Osteocyte (in vitro differentiated cells): ENCODE measurements around the gene BAX. TPM values are rescaled to one million over a fixed set of nuclear protein-coding genes. Genes with fewer than 3 reads are reported as not detected.
"Not testable (repeated sequence)": the region's sequence is repeated elsewhere in the genome, so short reads cannot be mapped to it uniquely, and the experiment has no call there.

Experiments used
- DNase-seq: peaks from one replicate; pipeline ENCODE4 v3.0.0; 2021; ENCODE audit warnings: mixed read lengths; ENCODE audit not compliant: unreplicated experiment; ENCODE audit errors: extremely low spot score
- H3K27ac Mint-ChIP-seq: one replicate; pipeline ENCODE4 v1.8.0; 2021; ENCODE audit warnings: mild to moderate bottlenecking, mixed read lengths; ENCODE audit not compliant: unreplicated experiment
- H3K27me3 Mint-ChIP-seq: one replicate; pipeline ENCODE4 v1.8.0; 2021; ENCODE audit warnings: mixed read lengths; ENCODE audit not compliant: unreplicated experiment
- H3K36me3 Mint-ChIP-seq: one replicate; pipeline ENCODE4 v1.8.0; 2021; ENCODE audit warnings: mixed read lengths; ENCODE audit not compliant: unreplicated experiment
- H3K4me1 Mint-ChIP-seq: one replicate; pipeline ENCODE4 v1.8.0; 2021; ENCODE audit warnings: mixed read lengths; ENCODE audit not compliant: unreplicated experiment
- H3K4me3 Mint-ChIP-seq: one replicate; pipeline ENCODE4 v1.8.0; 2021; ENCODE audit warnings: mild to moderate bottlenecking, moderate library complexity, mixed read lengths; ENCODE audit not compliant: unreplicated experiment
- H3K9me3 Mint-ChIP-seq: one replicate; pipeline ENCODE4 v1.8.0; 2021; ENCODE audit warnings: mixed read lengths; ENCODE audit not compliant: unreplicated experiment
- long read RNA-seq: library from polyadenylated mRNA; unstranded; transcript quantifications from one replicate; pipeline ENCODE4 v2.0.0, GENCODE V29; 2021
- total RNA-seq: library from RNA; stranded (reverse); gene quantifications from 2 replicates; pipeline ENCODE4 v1.2.1, GENCODE V29; 2021
- TF ChIP-seq, protein P1 (sequence below): fragments of 200-600 bp; sonication (generic); IDR thresholded peaks from 2 replicates; pipeline ENCODE4 v1.5.0; 2021; ENCODE audit warnings: antibody characterized with exemption, mild to moderate bottlenecking, moderate library complexity

The BAX gene
- total RNA-seq, result 154 and 172 TPM in 2 replicates
- long read RNA-seq, partial matches to known transcripts, result 1 of 1 reads
- long read RNA-seq, other reads (novel, unspliced or antisense), result 0 of 1 reads

DNA sequence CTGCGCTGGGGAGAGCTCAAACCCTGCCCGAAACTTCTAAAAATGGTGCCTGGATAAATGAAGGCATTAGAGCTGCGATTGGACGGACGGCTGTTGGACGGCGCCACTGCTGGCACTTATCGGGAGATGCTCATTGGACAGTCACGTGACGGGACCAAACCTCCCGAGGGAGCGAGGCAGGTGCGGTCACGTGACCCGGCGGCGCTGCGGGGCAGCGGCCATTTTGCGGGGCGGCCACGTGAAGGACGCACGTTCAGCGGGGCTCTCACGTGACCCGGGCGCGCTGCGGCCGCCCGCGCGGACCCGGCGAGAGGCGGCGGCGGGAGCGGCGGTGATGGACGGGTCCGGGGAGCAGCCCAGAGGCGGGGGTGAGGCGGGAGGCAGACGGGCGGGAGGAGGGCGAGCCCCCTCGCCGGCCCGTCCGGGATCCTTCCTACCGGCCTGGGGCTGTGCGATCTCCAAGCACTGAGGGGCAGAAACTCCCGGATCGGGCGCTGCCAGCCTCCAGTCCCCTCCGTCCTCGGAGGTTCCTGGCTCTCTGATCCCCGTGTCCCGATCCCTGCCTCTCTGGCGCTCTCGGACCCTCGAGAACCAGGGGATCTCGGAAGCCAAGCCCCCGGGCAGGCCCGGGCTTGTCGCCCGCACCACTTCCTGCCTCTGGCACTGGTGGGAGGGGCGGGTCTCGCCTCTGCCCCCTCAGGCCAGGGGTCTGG, at the start of gene BAX:
BAX (plus strand) TSS at position 281 of the 713 bp plus-strand sequence; CDS start at position 335, 54 bp downstream.
- H3K27me3 Mint-ChIP-seq, result no peaks in the 10 kb centered on the region
- peaks cover 16% of the 10 kb centered on the region for H3K4me1 Mint-ChIP-seq
- no peaks in the 10 kb centered on the region for H3K9me3 Mint-ChIP-seq
- H3K4me3 Mint-ChIP-seq, result peak within 1 kb of the TSS; percentile 77
- H3K27ac Mint-ChIP-seq, result peak within 1 kb of the TSS; percentile 80
- TF ChIP-seq, protein P1, sequence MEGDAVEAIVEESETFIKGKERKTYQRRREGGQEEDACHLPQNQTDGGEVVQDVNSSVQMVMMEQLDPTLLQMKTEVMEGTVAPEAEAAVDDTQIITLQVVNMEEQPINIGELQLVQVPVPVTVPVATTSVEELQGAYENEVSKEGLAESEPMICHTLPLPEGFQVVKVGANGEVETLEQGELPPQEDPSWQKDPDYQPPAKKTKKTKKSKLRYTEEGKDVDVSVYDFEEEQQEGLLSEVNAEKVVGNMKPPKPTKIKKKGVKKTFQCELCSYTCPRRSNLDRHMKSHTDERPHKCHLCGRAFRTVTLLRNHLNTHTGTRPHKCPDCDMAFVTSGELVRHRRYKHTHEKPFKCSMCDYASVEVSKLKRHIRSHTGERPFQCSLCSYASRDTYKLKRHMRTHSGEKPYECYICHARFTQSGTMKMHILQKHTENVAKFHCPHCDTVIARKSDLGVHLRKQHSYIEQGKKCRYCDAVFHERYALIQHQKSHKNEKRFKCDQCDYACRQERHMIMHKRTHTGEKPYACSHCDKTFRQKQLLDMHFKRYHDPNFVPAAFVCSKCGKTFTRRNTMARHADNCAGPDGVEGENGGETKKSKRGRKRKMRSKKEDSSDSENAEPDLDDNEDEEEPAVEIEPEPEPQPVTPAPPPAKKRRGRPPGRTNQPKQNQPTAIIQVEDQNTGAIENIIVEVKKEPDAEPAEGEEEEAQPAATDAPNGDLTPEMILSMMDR, result no peak
- DNase-seq, result peak; percentile 99
- H3K36me3 Mint-ChIP-seq, result peaks cover 9% of the 10 kb centered on the region

GRCh38 chr19:48905664-48906063, 49.0 kb upstream of the BAX start:
- Mint-ChIP-seq H3K36me3 (peaks cover 24% of the 10 kb centered on the region), H3K4me3 (no peak overlapping the region), H3K27me3 (no peaks in the 10 kb centered on the region), H3K27ac (no peak overlapping the region), H3K9me3 (no peaks in the 10 kb centered on the region), H3K4me1 (peaks cover 14% of the 10 kb centered on the region)
- no peak for DNase-seq
- TF ChIP-seq, protein P1, result no peak

DNA sequence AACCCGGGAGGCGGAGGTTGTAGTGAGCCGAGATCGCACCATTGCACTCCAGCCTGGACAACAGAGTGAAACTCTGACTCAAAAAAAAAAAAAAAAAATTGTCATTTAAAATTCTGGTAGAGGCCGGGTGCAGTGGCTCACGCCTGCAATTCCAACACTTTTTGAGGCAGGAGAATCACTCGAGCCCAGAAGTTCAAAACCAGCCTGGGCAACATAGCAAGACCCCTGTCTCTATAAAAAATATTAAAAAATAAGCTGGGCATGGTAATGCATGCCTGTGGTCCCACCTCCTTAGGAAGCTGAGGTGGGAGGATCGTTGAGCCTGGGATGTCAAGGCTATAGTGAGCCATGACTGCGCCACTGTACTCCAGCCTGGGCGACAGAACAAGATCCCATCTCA, 48.4 kb upstream of the BAX start:
- no peak for DNase-seq
- H3K27me3 Mint-ChIP-seq, result no peaks in the 10 kb centered on the region
- H3K4me1 Mint-ChIP-seq, result peaks cover 10% of the 10 kb centered on the region
- H3K4me3 Mint-ChIP-seq, result no peak overlapping the region
- no peak overlapping the region for H3K27ac Mint-ChIP-seq
- peaks cover 29% of the 10 kb centered on the region for H3K36me3 Mint-ChIP-seq
- H3K9me3 Mint-ChIP-seq, result no peaks in the 10 kb centered on the region
- TF ChIP-seq, protein P1, result no peak

- Mint-ChIP-seq H3K4me3 (no peak overlapping the region), H3K27ac (no peak overlapping the region), H3K36me3 (peaks cover 32% of the 10 kb centered on the region), H3K9me3 (no peaks in the 10 kb centered on the region), H3K4me1 (no peaks in the 10 kb centered on the region), H3K27me3 (no peaks in the 10 kb centered on the region)
- no peak for DNase-seq
- TF ChIP-seq, protein P1, result no peak
Measured at GRCh38 chr19:48907671-48908070, 47.0 kb upstream of the BAX start.

- H3K36me3 Mint-ChIP-seq, result peaks cover 43% of the 10 kb centered on the region
Measured at GRCh38 chr19:48909424-48910077, 45.1 kb upstream of the BAX start.

More at GRCh38 chr19:48909424-48910077, 45.1 kb upstream of the BAX start:
- H3K27me3 Mint-ChIP-seq, DNase-seq, H3K4me3 Mint-ChIP-seq, H3K4me1 Mint-ChIP-seq, H3K9me3 Mint-ChIP-seq, H3K27ac Mint-ChIP-seq: not testable (repeated sequence)
